OCI-M2 (cell line): Measurements from ENCODE around the gene GBF1.

ENCODE experiments used
- DNase-seq: peaks from one replicate; lab custom pipeline; 2025; ENCODE audit not compliant: unreplicated experiment; lab: John Stamatoyannopoulos, UW

The GBF1 gene

DNA sequence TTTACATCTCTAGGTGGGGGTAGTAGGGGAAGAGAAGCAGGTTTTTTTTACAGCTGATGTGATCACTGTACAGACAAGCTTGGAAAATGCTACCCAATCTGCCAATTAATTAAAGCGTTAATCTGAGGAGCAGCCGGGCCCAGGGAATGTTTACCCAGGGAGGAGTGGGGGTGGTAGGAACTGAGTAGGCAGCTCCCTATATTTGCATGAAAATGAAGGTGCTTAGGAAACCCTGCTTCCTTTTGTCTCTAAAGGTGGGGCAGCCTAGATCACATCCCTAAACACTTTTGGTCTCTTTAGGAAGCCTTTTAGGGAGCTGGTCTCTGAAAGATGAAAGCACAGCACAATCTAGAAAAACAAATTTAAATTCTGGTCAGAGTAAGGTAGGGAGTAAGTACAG is 97.1 kb downstream of the GBF1 start:
- no peak for DNase-seq

DNA sequence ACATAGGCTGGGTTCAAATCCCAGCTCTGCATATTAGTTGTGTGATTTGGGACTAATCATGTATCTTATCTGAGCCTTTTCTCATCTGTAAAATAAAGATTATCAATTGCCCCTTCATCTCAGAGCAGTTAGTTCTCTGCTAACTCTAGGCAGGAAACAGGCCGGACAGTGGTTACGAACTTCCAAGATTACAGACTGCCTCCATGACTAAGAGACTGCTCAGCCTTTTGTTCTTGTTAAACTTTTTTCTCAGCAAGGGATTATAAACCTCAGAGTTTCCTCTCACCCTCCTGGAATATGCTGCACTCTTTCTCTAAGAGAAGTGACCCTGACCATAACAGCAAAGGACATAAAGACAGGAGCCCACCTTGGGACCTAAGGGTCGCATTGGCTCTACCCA is 97.6 kb downstream of the GBF1 start:
- DNase-seq = no peak

DNA sequence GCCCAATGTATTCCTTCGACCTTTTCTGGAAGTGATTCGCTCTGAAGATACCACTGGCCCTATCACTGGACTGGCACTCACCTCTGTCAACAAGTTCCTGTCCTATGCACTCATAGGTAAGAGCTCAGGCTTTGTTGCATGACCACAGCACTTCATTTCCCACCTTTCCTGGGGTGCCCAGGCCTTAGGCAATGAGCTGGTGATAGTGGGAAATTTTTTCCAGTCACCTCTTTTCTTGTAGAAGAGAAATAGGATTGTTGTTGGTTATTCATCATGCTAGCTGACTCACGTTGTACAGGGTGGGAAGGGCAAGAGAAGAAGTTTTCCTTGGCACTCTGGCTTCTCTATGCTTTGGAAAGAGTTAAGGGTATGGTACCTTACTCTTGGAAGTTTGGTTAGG is 98.7 kb downstream of the GBF1 start:
- no peak for DNase-seq

DNA sequence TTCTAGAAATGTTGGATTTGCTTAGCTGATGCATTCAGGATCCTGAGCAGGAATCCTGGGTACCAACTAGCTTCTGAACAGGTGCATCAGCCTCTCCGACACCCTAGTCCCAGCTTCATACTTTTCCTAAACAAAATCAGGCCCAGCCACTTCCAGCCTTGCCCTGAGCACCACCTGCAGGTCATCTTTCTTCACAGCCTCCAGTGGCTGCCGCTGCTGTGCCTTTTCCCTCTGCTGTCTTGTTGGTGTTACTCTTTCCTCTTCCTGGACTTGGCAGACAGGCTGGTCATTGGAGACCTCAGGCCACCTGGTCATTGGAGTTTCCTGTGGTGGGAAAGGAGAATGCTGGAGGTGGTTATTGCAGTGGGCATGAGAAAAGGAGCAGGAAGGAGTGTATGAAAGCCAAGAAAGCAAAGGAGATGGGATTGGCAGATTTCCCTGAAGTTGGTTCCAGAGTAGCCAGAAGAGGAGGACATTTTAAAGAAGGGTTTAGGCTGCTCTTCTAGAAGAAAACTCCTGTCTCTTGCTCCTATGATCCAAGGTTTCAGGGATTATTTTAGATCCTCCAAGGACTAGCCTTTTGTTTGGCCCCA is 102.0 kb downstream of the GBF1 start:
- DNase-seq = no peak

DNA sequence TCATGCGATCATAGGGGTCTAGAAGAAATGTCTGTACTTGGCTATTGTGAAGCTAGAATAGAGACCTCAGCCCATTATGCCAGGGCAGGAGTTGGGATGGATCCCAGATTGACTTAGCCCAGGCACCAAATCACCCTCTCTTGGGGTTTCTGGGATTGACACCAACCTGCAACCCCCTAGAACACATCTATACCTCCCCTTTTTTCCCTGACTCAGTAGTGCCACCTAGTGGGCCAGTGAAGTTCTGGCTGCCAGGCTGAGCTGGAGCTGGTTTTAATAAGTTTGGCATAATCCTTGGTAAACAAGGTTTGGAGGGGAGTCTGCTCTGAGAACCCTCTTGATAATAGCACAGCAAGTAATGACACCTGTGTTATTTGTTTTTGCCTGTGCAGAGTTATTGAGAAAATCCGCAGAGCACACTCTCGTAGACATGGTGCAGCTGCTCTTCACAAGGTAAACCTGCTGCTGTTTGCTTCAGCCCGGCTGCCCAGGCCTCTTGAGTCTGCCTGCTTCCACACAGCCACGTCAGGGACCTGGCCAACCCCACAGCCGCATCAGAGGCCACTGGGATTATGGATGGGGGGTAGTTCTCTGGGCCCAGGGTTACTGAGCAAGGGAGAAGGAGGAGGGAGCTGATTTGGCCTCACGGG is 106.9 kb downstream of the GBF1 start:
- DNase-seq = no peak

DNA sequence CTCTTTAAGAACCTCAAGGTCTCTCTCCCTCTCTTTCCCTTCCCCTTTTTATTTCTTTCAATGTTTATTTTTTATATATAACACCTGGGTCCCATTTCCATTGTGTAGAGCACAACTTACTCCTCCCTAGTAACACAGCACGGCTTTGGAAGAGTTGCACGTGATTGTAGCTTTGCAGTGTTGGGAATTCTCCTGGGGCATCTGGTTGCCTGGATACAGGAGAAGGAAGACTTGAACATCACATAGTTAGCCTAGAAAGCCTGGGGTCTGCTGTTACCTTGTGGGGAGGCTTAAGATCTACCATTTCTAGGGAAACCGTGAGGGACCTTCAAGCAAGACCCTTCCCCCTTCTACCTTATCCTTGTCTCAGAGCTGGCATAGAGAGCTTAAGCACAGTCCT is 109.1 kb downstream of the GBF1 start:
- no peak for DNase-seq

DNA sequence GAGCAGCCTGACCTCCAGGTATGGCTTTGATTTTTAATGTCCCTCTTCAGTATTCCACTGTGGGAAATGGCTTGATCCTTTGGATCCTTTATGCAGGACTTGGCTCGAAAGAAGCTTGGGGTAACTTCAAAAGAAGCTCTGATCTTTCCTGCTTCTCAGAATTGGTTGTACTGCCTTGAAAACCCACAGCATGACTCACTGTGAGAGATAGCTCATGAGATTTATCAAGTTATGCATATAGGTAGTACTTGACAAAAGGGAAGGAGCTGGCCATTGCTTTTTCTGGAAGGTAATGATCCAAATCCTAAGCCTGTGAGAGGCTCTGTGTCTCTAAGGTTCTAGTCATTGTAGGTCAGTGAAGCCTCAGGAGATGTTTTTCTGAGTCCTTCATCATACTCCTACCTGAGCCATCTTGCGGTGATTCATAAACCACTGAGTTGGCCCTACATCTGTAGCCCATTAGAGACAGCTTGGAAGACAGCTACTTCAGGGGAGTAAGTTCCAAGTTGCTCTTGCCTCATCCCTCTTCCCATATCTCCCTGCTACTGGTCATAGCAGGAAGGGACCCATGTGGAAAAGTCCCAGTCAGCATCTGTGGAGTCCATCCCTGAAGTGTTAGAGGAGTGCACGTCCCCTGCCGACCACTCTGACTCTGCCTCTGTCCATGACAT is 113.5 kb downstream of the GBF1 start:
- no peak for DNase-seq

DNA sequence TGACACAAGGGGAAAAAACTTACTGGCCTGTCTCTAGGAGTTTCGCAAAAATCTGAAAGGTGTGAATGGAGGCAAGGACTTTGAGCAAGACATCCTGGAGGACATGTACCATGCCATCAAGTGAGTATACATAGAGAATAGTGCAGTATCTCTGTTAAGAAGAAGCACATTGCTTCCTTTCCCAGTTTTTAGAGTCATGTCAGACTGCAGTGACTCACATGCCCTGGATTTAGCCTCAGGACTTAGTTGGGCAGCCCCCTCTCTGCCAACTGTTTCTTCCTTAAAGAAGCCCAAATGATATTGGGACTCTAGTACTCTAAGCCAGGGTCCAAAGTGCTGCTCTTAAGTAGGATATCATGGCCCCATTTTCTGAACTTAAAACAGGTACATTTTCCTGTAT is 122.1 kb downstream of the GBF1 start:
- no peak for DNase-seq

DNA sequence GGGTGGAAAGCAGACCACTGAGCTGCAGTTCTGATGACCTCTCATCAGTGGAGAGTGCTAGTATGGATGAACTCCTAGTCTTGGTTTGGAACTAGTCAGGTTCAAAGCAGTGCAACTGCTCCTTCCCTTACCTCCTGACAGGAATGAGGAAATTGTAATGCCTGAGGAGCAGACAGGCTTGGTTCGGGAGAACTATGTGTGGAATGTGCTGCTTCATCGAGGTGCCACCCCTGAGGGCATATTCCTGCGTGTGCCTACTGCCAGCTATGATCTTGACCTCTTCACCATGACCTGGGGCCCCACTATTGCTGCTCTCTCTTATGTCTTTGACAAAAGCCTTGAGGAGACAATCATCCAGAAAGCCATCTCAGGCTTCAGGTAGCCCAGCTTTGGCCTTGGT is 122.7 kb downstream of the GBF1 start:
- DNase-seq = no peak

DNA sequence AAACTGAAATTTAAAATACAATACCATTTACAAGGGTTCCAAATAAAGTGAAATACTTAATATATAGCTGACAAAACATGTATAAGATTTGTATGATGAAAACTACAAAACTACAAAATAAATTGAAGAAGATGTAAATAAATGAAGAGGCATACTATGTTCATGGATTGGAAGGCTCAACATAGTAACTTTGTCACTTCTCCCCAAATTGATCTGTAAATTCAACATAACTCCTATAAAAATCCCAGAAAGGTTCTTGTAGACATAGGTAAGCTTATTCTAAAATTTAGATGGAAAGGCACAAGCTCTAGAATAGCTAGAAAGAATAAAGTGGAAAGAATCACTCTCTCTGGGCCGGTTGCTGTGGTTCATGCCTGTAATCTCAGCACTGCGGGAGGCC is 126.0 kb downstream of the GBF1 start:
- no peak for DNase-seq

DNA sequence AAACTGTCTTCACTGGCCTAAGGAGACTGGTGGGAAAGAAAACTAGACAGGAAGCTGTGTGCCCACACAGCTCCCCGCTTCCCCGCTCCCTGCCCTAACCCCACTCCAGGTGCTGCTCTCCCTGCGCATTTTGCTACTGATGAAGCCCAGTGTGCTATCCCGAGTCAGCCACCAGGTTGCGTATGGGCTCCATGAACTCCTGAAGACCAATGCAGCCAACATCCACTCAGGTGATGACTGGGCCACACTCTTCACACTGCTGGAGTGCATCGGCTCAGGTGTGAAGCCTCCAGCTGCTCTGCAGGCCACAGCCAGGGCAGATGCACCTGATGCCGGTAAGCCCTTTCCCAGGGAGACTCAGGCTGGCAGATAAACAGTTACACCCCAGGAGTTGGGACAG is 129.9 kb downstream of the GBF1 start:
- no peak for DNase-seq

DNA sequence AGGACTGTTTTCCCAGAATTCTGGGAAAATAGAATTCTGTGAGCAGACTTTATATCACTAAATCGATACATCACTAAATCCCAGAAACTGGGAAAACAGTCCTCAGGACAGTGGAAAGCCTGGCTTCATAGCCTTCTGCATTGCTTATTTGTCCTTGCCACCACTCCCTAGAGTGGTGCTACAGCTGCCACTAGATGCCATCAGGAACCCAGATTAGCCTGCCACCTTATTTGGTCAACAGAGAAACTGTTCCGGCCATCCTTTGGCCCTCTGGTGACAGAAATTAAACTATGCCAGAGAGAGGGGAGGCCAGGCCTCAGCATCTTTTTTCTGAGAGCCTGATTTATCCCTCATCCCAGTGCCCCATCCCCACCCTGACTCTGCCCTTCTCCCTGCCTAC is 130.5 kb downstream of the GBF1 start:
- DNase-seq = no peak

DNA sequence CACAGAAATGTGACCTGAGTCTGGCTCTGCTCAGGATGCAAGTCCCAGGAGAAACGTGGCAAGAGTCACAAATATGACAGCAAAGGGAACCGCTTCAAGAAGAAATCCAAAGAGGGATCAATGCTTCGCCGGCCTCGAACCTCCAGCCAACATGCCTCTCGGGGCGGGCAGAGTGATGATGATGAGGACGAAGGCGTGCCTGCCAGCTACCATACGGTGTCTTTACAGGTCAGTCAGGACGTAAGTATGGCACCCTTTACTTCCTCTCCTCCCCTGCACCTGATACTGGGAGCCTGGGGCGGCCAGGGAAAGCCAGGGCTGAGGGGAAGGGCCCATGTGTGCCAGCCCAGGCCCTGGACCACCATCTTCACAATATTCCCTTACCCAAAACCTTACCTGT is 131.6 kb downstream of the GBF1 start:
- no peak for DNase-seq

DNA sequence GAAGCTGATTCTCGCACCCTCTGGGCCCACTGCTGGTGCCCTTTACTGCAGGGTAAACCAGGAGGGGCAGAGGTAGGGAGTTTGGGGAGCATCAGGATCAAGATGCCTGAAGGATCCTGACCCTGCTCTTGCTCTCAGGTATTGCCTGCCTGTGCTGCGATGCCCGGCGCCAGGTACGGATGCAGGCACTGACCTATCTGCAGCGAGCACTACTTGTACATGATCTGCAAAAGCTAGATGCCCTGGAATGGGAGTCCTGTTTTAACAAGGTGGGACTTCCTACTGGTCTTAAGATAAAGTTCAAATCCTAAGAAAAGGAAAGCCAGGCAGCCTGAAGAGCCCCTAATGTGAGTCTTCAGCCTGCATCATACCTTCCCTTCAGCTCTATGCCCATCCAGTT is 134.1 kb downstream of the GBF1 start:
- no peak for DNase-seq

DNA sequence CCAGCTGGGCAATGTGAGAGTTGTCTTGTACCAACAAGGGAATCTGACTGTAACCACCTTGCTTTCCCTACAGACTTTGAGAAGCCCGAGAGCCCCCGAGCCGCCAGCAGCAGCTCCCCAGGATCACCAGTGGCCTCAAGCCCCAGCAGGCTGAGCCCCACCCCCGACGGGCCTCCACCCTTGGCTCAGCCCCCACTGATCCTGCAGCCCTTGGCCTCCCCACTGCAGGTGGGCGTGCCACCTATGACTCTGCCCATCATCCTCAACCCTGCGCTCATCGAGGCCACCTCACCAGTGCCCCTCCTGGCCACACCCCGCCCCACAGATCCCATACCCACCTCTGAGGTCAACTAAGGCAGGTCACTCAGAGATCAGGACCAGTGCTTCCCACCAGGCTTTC is 136.7 kb downstream of the GBF1 start:
- DNase-seq = no peak

DNA sequence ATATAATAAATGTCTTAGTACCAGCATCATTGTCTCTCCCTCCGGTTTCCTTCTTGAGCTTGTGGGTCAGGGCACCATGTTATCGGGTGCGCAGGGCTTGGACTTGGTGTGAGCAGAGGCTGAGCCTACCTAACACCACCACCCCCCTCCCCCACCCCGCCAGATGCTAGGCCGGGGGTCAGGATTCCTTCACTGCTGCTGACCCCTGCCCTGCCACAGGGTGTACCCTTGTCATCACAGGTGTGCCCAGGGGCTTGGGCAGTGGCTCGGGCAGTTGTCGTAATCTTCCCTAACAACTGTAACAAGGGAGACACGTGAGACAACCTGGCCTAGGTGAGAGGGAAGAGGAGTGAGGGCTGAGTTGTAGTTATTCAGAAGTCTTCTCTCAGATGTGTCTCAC is 137.5 kb downstream of the GBF1 start:
- no peak for DNase-seq

DNA sequence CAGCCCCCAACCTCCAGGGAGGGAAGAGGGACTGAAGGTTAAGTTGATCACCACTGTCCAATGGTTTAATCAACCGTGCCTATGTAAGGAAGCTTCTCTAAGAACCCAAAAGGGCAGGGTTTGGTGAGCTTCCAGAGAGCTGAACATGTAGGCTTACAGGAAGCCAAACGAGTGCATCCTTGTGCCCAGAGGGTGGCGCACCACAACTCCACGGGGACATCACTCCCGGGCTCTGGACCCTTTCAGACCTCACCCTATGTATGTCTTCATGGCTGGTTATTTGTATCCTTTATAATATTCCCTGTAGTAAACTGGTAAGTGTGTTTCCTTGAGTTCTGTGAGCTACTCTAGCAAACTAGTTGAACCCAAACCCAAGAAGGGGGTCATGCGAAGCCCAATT is 138.7 kb downstream of the GBF1 start:
- no peak for DNase-seq

DNA sequence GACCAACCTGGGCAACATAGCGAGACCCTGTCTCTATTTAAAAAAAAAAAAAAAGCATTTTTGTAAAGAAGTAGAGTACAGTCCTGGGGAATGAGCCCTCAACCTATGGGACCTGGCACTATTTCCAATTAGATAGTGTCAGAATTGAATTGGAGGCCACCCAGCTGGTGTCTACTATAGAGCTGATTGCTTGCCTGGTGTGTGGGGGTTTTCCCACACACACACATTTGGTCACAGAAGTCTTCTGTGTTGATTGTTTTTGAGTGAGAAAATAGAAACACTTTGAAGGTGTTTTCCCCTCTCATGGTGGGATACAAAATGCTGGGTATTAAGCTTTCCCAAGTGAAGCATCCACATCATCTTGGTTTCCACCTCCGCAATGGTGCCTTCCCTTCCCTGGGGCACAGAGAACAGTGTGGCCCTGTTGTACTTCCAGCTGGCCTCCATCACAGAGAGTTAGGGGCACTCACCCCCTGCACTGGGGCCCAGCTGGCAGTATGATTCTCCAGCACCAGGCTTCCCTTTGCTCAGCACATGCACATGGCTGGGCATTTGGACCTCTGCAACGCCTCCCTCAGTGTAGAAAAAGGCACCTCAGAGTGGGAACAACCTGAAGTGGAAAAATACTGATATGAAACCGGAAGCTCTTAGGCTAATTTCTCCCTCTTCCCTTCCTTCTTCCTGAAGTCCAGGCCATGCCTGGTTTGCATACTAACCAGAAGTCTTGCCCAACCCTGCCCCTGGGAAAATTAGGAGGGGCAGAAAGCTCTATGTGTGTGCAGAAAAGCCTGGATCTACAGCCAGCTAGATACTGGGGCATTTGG is 139.5 kb downstream of the GBF1 start:
- no peak for DNase-seq

DNA sequence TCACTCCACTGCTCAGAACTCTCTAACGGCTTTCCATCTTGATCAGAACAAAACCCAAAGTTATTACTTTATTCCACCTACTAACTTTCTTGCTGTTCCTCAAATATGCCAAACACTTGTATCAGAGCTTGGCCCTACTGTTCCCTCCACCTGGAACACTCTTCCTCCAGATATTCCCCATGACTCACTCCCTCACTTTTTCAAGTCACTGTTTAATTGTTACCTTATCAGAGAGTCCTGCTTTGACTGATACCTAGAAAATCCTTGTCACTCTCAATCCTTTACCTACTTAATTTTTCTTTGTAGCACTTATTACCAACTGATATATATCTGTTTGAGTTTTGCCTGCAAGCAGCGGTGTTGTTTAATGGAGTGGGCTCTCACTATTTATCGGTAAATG is 144.6 kb downstream of the GBF1 start:
- no peak for DNase-seq

DNA sequence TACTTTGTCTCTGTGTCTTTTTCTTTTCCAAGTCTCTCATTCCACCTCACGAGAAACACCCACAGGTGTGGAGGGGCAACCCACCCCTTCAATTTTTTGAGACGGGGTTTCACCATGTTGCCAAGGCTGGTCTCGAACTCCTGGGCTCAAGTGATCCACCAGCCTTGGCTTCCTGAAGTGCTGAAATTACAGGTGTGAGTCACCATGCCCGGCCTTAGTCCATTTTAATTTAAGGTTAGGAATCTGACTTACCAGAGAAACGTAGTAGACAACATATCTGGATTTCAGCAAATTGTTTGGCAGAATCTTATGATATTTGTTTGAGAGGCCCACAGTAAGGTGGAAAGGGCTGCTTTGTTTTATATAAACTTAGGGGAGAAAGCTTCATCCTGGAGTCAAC is 147.0 kb downstream of the GBF1 start:
- no peak for DNase-seq

DNA sequence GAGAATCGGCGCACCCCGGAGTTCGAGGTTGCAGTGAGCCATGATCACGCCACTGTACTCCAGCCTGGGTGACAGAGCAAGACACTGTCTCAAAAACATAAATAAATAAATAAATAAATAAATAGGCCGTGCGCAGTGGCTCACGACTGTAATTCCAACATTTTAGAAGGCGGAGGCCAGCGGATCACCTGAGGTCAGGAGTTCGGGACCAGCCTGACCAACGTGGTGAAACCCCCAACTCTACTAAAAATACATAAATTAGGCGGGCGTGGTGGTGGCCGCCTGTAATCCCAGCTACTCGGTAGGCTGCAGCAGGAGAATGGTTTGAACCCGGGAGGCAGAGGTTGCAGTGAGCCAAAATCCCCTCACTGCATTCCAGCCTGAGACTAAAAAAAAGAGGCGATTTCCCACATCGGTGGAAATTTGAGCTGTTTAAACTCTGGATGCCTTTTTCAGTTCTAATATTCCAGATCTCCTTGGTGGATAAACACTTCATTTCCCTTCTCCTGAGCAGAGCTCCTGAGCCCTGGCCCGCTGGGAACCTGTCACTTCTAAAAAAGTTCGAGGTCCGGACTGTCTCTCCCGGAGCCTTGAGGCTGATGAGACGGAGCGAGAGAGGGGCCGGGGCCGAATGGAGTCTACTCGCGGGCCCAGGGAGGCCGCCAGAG is 148.2 kb downstream of the GBF1 start:
- DNase-seq = no peak
